T-helper 2 cell treated with Interferon-gamma antibody and Interleukin-4, amounts not matched to agents 100 ng/mL and 5 ng/mL, for 36 hours (primary cell): ENCODE data around the gene ANKRD55. TPM values are rescaled to one million over a fixed set of nuclear protein-coding genes. Genes with fewer than 3 reads are reported as not detected.

Experiments
- intact Hi-C: fragments of 100-400 bp; cut with micrococcal nuclease; formaldehyde crosslinking; loops from one replicate; pipeline ENCODE4 v1.15.1; 2023
- total RNA-seq: library from RNA; stranded (reverse); gene quantifications from 2 replicates; pipeline ENCODE4 v1.2.3, GENCODE V29; 2022

ANKRD55 gene
- total RNA-seq, 1 donor from 2014 or later: 8.5 TPM

DNA sequence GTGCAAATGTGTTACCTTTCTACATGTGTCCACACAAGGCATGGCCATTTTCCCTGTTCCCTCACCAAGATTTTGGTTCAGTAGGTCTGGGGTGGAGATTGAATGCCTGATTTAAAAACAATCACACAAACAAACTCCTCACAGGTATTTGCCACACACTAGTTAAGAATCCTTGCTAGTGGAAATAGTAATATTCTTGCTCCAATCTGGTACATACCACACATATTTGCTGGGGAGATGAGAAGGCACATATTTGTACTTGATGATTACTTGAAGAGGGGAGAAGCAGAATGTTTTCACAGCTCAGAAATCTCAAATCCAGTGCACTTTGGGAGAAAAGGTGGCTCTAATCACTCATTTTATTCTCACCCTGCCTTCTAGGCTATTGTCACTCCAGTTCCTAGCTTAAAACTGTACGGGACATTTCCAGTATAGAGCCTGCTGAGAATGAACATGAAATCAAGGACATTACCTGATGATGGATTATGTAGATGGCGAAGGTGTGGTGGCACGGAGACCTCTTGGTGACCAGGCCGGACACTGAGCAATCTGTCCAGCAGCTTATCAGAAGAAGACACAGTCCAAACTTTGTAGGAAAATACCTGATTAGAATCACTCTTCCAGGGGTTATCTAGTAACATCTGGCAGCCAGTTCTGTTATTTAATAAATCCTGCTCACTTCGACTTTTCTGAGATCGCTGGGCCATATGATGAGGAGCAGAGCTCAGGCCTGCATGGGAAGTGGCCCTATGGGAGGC lies 122.3 kb downstream of the ANKRD55 start:
- intact Hi-C loops: no loop called here

DNA sequence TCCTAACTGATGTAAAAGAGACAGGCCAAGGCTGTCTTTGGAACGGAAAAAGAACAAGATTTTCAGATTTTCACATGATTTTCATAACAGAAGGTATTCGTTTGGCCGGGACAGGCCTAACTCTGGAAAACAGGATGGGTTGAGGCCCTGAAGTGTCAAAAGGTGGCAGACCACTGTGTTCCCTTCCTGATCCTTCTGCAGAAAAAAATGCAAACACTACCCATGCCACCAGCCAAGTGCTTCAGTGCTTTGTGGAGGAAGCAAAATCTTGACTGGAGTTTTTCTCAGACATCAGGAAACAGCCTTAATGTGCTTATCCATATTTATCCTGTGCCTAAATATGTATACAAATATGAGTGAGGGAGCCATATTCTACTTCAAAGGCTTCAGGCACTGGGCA lies 124.9 kb downstream of the ANKRD55 start:
- intact Hi-C loops: no loop called here

DNA sequence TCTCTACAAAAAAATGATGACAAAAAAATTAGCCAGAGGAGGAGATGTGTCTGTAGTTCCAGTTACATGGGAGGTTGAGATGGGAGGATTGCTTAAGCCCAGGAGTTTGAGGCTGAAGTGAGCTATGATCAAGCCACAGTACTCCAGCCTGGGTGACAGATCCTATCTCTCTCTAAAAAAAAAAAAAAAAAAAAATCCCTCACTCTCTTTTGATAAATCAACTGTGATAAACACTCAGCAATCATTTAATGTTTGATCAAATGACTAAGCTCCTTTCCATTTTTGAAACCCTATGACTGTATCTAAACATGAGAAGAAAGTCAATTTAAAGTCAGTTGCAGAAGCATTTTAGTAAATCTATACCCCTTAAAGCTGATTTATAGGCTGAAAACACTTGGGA lies 126.3 kb downstream of the ANKRD55 start:
- intact Hi-C loops: no loop called here

DNA sequence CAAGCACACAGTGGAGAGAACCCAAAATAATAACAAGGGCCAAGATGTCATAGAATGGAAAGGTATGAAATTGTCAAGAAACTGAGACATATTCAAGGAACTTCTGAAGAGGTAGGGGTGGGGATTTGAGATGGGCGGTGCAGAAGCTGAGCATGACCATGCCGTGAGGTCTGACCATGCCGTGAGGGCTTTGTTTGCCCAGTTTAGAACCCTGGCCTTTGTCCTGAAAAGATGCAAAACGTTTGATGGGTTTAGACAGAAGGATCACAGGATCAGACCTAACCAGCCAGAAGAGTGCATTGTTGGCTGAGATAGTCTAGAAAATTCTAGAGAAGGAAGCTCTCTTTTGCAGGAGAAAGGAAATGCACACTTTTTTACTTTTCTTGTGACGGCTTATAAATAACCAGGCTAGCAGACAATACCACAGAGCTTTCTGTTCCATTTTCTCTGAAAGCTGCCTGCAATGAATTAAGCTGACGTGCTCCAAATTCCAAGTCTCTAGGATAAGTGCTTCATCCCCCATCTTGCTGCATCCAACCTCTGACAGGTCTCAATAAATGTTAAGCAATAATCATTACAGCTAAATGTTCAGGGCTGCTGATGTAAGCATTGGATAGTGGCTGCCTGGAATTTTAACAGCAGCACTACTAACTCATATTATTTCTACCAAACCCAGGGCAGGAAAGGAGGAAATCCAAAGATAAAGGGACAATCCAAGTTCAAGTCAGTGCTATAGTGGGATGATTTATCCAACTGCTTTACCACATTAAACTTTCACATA lies 127.4 kb downstream of the ANKRD55 start:
- intact Hi-C loops: no loop called here

DNA sequence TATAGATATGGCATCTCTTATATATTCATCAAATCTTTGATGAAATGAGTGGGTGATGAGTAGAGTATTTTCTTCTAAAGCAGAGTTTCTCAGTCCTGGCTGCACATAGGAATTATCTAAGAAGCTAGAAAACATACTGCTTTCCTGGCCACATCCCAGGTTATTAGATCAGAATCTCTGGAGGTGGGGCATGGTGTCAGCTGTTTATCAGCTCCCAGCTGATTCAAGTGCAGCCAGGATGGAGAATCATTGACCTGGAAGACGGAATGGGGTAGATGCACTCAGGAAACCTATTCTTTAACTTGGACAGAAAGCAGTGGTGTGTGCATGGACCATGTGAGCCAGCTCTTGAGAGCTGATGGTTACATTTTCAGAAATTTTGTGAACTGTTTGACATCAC lies 130.2 kb downstream of the ANKRD55 start:
- intact Hi-C loops: loop anchor here (5.0 kb wide), 3 partner anchors 44 to 111 kb away; partner anchors contain the start of gene IL6ST

DNA sequence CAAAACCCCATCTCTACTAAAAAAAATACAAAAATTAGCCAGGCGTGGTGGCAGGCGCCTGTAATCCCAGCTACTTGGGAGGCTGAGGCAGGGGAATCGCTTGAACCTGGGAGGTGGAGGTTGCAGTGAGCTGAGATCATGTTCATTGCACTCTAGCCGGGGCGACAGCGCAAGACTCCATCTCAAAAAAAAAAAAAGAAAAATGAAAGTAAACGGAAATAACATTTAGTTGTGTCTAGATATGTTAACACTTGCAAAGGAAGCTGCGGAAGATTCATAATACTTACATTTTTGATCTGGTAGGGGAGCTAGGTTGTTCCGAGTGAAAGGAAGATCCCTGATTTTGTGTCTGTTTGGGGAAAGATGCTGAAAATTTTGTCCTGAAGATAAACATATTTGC lies 130.9 kb downstream of the ANKRD55 start:
- intact Hi-C loops: loop anchor here (5.0 kb wide), 3 partner anchors 45 to 110 kb away; partner anchors contain the start of gene IL6ST

DNA sequence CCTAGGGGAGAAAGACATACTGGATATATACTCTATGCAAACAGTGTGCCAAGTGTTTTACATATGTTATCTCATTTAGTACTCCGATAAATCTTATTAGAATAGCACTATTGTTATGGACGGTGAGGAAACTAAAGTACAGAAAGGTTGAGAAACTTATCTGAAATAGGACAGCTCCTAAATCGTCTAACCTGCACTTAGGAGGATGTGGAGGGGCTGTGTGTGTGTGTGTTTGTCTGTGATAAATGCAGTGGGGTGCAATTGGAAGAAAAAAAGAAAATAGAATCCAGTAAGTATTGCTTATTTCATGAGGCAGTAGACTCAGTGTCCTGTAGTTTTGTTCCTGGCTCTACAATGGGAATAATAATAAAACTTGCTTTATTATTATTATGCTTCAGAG lies 131.9 kb downstream of the ANKRD55 start:
- intact Hi-C loops: loop anchor here (5.0 kb wide), 3 partner anchors 46 to 109 kb away; partner anchors contain the start of gene IL6ST

DNA sequence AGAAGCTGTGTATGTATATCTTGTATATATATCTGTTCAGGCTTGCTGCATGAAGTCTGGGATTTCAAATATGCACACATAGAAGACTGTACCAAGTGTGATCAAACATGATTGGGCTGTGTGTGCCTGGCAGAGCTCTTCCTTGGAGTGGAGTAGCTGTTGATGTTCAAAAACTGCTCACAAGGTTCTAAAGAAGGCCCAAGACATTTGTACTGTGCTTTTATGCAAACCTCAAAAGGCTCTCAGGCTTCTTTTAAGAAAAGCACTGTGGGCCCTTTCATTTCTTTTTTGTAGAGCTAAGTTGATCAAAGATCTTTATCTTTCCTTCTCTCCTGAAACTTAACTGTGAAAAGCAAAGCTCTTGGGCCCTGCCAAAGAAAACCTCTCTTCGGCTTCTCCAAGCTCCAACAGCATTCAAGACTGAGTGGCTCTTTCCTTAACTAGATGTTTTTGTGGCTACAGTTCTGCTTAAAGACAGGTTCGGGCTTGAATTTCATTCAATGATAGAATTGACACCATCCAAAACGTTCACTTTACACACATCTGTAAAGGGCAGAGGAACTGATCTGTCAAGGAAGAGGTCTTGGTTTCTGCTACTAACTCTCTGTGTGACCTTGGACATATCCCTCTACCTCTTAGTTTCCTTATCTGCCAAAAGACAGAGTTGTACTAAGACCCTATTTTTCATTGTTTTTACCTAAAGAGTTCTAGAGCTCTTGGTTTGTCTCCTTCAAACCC lies 132.5 kb downstream of the ANKRD55 start:
- intact Hi-C loops: loop anchor here (5.0 kb wide), 3 partner anchors 47 to 108 kb away; partner anchors contain the start of gene IL6ST

DNA sequence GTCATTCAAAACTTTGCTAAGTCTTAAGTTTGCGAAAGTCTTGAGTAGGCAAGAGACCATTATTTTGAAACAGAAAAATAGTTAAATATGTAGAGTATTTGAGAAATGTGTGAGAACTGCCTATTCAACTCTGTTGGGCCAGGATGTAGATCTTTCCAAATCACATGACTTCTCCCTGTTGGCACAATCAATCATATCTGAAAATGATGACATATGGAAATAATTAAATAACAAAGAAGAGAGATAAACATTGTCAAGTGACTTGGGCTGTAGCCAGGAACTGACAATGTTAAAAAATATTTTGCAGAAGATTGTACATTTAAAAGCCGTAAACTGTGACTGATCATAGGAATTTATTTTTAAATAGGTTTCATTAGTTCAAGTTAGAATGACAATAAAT lies 133.8 kb downstream of the ANKRD55 start:
- intact Hi-C loops: no loop called here

DNA sequence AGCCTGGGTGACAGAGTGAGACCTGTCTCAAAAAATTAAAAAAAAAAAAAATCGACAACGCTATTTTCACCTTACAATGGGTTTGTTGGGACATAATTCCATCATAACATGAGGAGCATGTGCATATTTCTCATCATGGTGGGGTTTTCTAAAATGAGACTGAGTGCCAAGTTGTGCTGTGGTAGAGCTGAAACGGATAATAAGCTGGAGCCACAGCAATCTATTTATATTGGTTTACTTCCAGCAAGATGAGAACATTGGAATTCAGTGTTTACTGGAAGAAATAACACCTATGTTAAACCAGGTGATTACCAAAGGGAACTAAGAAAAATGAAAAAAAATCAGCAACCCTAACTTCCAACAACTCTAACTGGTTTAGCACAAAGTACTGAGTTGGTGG lies 136.1 kb downstream of the ANKRD55 start:
- intact Hi-C loops: no loop called here

DNA sequence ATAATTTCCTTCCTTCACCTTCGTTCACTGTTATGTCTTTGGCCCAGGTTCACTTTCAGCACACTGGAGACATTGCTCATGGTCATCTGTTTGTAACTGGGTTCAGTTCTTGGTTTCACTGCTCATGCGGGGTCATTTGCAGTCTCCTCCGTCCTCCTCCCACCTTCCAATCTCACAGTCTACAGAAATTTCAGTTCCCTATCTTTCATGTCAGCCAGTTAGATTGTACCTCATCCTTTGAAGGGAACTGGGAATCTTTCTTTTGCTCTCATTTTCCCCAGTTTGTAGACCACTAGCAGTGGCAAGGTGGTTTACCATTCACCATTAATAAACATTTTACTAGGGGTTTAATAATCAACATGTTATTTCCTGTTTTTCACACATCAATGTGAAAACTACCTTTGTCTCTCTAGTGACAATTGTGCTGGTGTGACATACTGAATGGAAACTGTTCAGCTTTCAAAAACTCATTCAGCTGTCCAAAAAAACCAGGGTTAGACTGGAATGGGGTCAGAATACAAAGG lies 137.5 kb downstream of the ANKRD55 start:
- intact Hi-C loops: no loop called here

DNA sequence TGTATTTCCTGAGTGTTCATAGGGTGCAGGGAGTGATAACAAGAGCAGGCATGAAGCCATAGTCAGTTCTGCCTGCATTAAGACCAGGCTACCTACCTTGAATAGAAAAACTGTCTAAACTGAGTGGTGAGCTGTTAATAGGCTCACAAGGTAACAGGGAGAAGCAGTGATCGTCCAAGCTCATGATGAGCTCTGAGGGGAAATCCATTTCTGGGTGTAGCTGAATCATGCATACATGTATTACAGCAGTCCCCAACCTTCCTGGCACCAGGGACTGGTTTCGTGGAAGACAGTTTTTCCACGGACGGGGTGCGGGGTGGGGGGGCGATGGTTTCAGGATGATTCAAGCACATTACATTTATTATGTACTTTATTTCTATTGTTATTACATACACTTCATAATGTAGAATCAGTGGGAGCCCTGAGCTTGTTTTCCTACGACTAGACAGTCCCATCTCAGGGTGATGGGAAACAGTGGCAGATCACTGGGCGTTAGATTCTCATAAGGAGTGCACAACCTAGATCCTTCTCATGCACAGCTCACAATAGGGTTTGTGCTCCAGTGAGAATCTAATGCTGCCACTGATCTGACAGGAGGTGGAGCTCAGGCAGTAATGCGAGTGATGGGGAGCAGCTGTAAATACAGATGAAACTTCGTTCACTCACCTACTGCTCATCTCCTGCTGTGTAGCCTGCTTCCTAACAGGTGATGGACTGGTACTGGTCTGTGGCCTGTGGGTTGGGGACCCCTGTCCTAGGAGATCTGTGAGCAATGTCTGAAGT lies 138.4 kb downstream of the ANKRD55 start:
- intact Hi-C loops: no loop called here

DNA sequence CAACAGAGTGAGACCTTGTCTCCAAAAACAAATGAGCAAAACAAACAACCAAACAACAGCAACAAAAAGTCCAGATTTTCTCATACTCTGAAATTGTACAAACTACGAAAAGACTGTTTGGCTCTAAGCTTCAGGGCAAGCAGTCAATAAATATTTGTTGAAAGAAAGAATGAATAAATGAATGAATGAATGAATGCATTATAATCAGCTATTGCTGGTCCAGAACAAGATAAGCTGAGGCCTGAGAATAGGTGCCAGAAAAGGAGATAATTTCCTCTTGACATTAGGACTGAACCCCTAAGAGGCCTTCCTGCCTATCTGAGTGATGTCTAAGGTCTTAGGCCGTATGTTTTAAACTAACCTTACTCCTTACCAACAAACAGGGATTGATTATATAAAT lies 139.2 kb downstream of the ANKRD55 start:
- intact Hi-C loops: no loop called here

DNA sequence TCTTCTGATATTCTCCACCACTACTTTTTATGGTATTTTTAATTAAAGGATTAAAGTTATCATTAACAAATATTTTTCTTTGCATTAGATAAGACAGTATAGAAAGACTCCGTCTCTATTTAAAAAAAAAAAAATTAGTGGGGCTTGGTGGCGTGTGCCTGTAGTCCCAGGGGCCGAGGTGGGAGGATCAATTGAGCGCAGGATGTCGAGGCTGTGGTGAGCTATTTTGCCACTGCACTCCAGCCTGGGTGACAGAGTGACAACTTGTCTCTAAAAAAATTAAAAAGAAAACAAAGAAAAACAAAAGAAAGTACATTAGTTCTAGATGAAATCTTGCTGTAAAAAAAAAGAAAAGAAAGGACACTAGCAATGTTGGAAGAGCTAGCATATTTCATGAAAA lies 141.0 kb downstream of the ANKRD55 start:
- intact Hi-C loops: no loop called here

DNA sequence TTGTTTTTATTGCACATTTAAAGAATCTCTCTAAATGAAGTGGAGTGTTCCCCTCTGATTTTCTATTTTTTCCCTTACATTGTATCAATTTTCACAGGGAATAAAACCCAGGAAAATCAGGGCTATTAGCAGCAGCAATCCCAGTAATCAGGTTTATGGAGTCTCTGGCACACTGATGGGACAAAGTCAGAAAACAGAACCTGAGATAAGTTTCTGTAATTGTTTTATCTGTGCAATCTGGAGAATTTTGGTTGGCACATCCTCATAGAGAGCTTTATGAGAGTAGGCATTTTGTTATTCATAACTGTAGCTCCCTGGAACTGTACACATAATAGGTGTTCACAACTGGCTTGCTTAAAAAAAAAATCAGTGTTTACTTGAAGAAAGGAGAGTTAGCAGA lies 141.5 kb downstream of the ANKRD55 start:
- intact Hi-C loops: no loop called here

DNA sequence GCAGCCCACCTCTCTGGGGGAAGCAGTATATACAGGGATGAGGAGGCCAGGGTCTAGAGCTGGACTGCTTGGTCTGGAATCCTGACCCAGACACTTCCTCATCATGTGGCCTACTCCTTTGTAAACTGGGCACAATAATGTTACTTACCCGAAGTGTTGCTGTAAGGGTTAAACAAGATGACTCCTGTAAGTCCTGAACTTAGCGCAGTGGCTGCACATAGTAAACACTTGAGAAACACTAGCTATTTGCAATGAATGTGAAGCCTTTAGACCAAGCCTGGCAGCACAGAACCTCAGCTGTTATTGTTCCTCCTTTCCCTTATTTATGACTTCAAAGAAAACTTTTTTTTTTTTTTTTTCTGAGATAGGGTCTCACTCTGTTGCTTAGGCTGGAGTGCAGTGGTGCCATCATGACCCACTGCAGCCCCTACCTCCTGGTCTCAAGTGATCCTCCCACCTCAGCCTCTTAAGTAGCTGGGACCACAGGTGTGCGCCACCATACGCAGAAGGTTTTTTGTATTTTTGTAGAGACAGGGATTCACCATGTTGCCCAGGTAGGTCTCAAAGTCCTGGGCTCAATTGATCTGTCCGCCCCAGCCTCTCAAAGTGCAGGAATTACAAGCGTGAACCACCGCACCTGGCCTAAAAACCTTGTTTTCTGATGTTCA lies 142.2 kb downstream of the ANKRD55 start:
- intact Hi-C loops: no loop called here

DNA sequence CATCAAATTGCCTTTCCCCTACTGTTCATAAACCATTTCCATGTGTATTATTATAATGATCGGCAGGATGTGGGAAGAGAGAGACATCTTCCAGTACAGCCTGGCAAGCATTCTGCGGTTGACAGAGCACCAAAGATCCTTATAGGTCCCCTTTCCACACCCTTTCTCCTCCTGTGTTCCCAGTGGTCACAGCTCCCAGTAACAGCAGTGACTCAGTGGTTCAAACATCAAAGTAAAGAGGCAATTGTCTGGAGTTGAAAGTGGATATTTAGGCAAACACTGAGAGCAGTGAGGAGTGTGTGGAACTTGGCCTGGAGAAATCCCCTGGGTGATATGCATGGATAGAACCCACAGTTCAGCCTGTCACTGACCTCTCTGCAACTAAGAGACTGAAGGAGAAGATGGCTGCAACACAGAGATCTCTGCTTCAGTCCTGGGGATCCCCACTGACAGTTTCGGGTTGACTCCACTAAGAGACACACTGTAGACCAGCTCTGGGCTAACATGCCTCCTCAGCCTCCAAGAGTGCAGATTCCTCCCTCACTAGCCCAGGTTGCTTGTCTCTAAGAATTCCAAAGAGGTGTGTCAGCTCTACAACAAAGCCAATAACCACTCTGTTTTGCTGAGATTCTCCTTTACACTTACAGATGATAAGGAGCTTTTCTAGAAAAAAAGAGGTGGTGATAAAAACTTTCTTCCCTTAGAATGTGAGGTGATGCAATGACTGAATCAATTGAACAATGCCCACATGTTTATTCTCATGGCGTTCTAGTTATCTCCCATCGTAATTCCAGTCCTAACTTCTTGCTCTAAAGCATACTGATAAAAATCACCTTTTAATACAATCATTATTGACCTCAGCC lies 143.9 kb downstream of the ANKRD55 start:
- intact Hi-C loops: no loop called here

DNA sequence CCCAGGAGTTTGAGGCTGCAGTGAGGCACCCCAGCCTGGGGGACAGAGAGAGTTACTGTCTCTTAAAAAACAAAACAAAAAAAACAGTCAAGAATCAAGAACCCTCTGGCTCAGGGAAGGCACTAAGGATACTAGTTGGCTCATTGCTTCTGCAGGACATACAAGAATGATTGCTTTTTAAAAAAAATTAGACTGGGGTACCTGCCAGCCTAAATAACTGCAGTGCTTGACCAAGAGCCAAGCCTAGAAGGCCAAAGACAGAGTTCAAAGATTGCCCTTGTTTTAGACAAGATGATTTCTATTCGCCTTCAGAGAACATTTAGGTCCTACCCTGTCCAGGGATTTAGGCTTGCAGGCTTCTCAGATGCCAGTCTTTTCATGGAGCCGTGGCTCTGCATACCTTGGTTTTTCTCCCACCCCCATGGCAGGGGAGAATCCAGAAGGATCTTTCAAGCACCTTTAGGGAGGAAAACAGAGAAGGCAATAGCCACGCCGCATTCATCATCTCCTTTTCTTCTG lies 144.6 kb downstream of the ANKRD55 start:
- intact Hi-C loops: no loop called here

DNA sequence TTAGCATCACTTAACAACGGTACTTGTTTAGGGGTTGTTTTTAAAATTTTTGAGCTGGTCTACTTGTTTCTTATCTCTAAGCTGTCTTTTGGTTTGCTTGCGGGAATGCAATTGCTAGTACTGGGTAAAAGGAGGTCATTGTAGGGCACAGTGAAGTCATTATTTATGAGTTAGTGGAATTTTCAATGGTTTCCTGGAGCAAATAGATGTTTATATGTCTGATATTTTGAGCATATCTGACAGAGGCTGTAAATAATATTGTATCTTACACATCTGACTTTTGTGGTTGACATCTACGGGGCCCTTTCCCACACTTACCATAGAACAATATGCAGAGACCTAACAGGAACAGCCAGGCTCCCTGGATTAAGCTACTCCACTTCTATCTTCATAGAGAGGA lies 147.9 kb downstream of the ANKRD55 start:
- intact Hi-C loops: no loop called here
